ENCODE results near the gene FREY1.

Gene FREY1

GRCh38 chr11:45930951-45931570 is 24.0 kb upstream of the FREY1 start:
- no peaks in the 10 kb centered on the region for H3K4me1 ChIP-seq (ENCODE audit: control insufficient read depth, insufficient read depth, low read length)
- ChIA-PET CTCF (interaction anchor here (0.6 to 2.6 kb wide), 6 partner anchors 25 to 146 kb away, joined by 3 to 11 read pairs (median 6); no protein-coding TSS in a partner anchor), POLR2A (no interaction called here)

GRCh38 chr11:45930031-45930794 is 23.1 kb upstream of the FREY1 start:
- no peak overlapping the region for H3K4me3 ChIP-seq (ENCODE audit: low read depth, low read length)
- no peak for TF ChIP-seq ZNF2 (tag by site-specific recombination; IDR thresholded peaks at IDR 0.05)
- no peak for TF ChIP-seq ZNF548 (tag by site-specific recombination; IDR thresholded peaks at IDR 0.05)
- peak; percentile 39; the same call in 1 of the 2 replicates for TF ChIP-seq ZIC2 (tag by site-specific recombination; IDR thresholded peaks at IDR 0.05)
- TF ChIP-seq ZNF549 (tag by site-specific recombination; IDR thresholded peaks at IDR 0.05): no peak
- TF ChIP-seq ZNF654 (tag by site-specific recombination; IDR thresholded peaks at IDR 0.05; ENCODE audit: low read depth): no peak
- no peak for TF ChIP-seq ZNF211 (tag by site-specific recombination; IDR thresholded peaks at IDR 0.05; ENCODE audit: low read depth)
- no peak for TF ChIP-seq ZNF777 (tag by site-specific recombination; IDR thresholded peaks at IDR 0.05; ENCODE audit: borderline replicate concordance)
- no peak for TF ChIP-seq INSM2 (tag by site-specific recombination; IDR thresholded peaks at IDR 0.05)
- no peak for TF ChIP-seq ZFHX2 (tag by site-specific recombination; conservative IDR thresholded peaks at IDR 0.05)
- peak; percentile 85 for TF ChIP-seq KLF1 (tag by site-specific recombination; IDR thresholded peaks at IDR 0.05)
- no peak for TF ChIP-seq ZNF350 (tag by site-specific recombination; IDR thresholded peaks at IDR 0.05)
- TF ChIP-seq ZNF26 (tag by site-specific recombination; IDR thresholded peaks at IDR 0.05): no peak
- no peak for TF ChIP-seq ZNF473 (tag by site-specific recombination; IDR thresholded peaks at IDR 0.05)
- TF ChIP-seq ZSCAN30 (tag by site-specific recombination; IDR thresholded peaks at IDR 0.05): no peak
- TF ChIP-seq SETDB1 (IDR thresholded peaks at IDR 0.05; ENCODE audit: insufficient read length, low read length): no peak
- CTCF ChIA-PET: interaction anchor here (0.6 to 2.6 kb wide), 6 partner anchors 26 to 147 kb away, joined by 3 to 11 read pairs (median 6); no protein-coding TSS in a partner anchor
- no peaks in the 10 kb centered on the region for H3K4me1 ChIP-seq (ENCODE audit: control insufficient read depth, insufficient read depth, low read length)
- H3K36me3 ChIP-seq (ENCODE audit: control insufficient read depth in 2 of 2, insufficient read depth in 1 of 2, low read length in 2 of 2): peaks cover 0 to 45% of the 10 kb centered on the region in 2 experiments; a peak in 1 of 3 replicates
- H3K27ac ChIP-seq (ENCODE audit: extremely low read depth, low read depth, low read length): no peak overlapping the region
- H3K9me3 ChIP-seq (ENCODE audit: control insufficient read depth, insufficient read depth, low read depth, low read length): no peaks in the 10 kb centered on the region
- POLR2A ChIA-PET: no interaction called here

More at GRCh38 chr11:45930951-45931570, 24.0 kb upstream of the FREY1 start:
- Histone ChIP-seq H3K9me3 (ENCODE audit: control insufficient read depth, insufficient read depth, low read depth, low read length) (no peaks in the 10 kb centered on the region), H3K4me3 (ENCODE audit: low read depth, low read length) (no peak overlapping the region), H3K27ac (ENCODE audit: extremely low read depth, low read depth, low read length) (no peak overlapping the region), H3K36me3 (ENCODE audit: control insufficient read depth in 2 of 2, insufficient read depth in 1 of 2, low read length in 2 of 2) (peaks cover 0 to 54% of the 10 kb centered on the region in 2 experiments; a peak in 1 of 3 replicates)
- no peak for TF ChIP-seq FEZF1 (tag by site-specific recombination; IDR thresholded peaks at IDR 0.05)
- no peak for TF ChIP-seq SCRT1 (tag by site-specific recombination; IDR thresholded peaks at IDR 0.05; ENCODE audit: borderline replicate concordance)
- no peak for TF ChIP-seq ZSCAN30 (tag by site-specific recombination; IDR thresholded peaks at IDR 0.05)
- no peak for TF ChIP-seq ZFP3 (tag by site-specific recombination; IDR thresholded peaks at IDR 0.05; ENCODE audit: low read depth)
- TF ChIP-seq BCL11A (tag by site-specific recombination; IDR thresholded peaks at IDR 0.05; ENCODE audit: low read depth): no peak
- TF ChIP-seq ZNF311 (tag by site-specific recombination; IDR thresholded peaks at IDR 0.05; ENCODE audit: borderline replicate concordance): no peak
- no peak for TF ChIP-seq ZFHX2 (tag by site-specific recombination; conservative IDR thresholded peaks at IDR 0.05)
- TF ChIP-seq ZNF155 (tag by site-specific recombination; IDR thresholded peaks at IDR 0.05): no peak
- no peak for TF ChIP-seq ZBTB26 (tag by site-specific recombination; optimal IDR thresholded peaks at IDR 0.05)
- TF ChIP-seq ZNF707 (tag by site-specific recombination; IDR thresholded peaks at IDR 0.05): no peak
- TF ChIP-seq ZNF677 (tag by site-specific recombination; IDR thresholded peaks at IDR 0.05): no peak
- TF ChIP-seq HOXD13 (CRISPR knock-in tag; IDR thresholded peaks at IDR 0.05; ENCODE audit: borderline replicate concordance): no peak
- no peak for TF ChIP-seq KLF1 (tag by site-specific recombination; IDR thresholded peaks at IDR 0.05)
- no peak for TF ChIP-seq ZNF501 (tag by site-specific recombination; IDR thresholded peaks at IDR 0.05)
- no peak for TF ChIP-seq REPIN1 (tag by site-specific recombination; IDR thresholded peaks at IDR 0.05; ENCODE audit: low read depth)
- no peak for TF ChIP-seq ZNF768 (tag by site-specific recombination; IDR thresholded peaks at IDR 0.05)
- no peak for TF ChIP-seq ZBTB48 (tag by site-specific recombination; IDR thresholded peaks at IDR 0.05)
- no peak for TF ChIP-seq YY2 (tag by site-specific recombination; IDR thresholded peaks at IDR 0.05)
- TF ChIP-seq KLF9 (tag by site-specific recombination; IDR thresholded peaks at IDR 0.05; ENCODE audit: low read depth): no peak

Measured in HEK293 (cell line).